GM18508 (cell line): ENCODE data around the gene LEMD1.

Experiments
- ATAC-seq: cut with Tn5 transposase; IDR thresholded peaks from one replicate; pipeline ENCODE4 v1.9.1; 2021; ENCODE audit warnings: moderate number of reproducible peaks; ENCODE audit not compliant: insufficient read depth, unreplicated experiment

The LEMD1 gene

DNA sequence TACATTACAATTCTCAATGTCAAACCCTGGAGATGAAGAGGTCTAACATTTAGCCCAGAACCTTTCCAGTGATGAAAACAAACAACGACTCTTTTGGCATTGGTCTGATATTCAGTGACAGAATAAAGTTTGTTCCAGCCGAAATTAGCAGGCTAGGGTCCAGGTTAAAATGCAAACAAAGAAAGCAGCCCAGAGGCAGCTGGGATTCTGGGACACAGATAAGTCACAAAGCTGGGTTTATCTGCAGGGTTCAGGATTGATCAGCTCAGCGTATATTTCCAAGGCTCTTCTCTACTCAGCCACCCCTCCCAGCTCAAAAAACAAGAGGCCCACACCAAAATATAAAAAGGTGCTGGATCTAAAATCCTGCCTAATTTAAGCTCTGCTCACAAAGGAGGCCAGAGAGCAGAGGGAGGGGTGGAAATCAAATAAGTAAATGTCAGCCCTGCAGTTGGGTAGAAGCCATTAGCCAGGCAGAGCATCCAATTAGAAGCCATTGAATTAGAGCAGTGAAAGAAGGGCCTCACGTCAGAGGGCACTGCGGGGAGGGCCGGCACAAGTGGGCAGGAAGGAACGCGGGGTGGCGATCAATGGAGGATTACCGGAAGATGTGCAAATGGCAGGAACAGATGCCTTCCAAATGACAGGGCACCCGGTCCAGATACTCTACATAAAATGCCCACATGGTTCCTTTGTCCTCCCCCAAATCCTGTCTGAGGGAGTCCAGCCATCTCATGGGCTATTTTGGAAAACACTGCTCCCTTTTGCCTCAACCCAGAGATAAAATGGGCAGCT, 61.9 kb downstream of the LEMD1 start:
- ATAC-seq: no peak

DNA sequence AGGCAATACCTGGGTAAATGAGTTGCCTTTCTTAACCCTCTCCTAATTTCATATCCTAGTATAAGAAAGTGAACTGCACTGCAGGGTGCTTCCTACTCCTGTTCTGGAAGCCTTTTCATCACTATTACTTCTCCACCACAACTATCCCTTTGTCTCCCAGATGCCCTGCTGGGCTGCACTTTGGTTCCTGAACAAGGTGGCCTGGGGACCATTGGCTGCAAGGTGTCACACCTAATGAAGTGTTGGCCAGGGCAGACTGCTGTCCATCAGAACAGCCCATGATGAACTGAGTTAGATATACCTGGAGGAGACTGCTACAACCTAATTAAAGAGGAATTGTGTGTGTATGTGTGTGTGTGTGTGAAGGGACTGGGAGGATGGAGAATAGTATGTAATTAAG, 63.3 kb downstream of the LEMD1 start:
- no peak for ATAC-seq

- no peak for ATAC-seq
These were observed 64.3 kb downstream of the LEMD1 start for GRCh38 chr1:205357567-205357966.

- ATAC-seq: no peak
These were observed 65.3 kb downstream of the LEMD1 start, which contains the start of gene KLHDC8A for GRCh38 chr1:205356440-205357139. KLHDC8A (minus strand) TSS chr1:205356922; CDS start chr1:205343604, 13,318 bp downstream.

DNA sequence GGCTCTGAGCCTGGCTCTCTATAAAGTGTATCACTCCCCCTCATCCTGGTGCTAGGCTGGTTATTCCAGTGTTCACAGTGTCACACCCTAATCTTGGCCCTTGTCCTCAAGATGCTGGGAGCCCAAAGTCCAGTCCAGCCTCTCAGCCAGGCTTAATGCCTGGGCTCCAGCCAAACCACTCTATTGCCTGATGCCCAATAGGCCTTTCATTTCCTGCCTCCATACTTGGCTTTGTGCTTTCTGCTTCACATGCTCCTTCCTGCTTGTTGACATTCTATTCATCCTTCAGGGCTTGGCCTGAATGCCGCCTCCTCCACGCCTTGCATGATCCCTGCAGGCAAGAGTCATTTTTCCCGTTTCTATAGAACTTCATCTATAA, 66.8 kb downstream of the LEMD1 start:
- ATAC-seq: no peak

GRCh38 chr1:205354259-205355074, 67.4 kb downstream of the LEMD1 start:
- ATAC-seq: no peak

GRCh38 chr1:205353612-205354011, 68.2 kb downstream of the LEMD1 start:
- ATAC-seq: no peak

GRCh38 chr1:205353191-205353590, 68.7 kb downstream of the LEMD1 start:
- ATAC-seq: no peak

DNA sequence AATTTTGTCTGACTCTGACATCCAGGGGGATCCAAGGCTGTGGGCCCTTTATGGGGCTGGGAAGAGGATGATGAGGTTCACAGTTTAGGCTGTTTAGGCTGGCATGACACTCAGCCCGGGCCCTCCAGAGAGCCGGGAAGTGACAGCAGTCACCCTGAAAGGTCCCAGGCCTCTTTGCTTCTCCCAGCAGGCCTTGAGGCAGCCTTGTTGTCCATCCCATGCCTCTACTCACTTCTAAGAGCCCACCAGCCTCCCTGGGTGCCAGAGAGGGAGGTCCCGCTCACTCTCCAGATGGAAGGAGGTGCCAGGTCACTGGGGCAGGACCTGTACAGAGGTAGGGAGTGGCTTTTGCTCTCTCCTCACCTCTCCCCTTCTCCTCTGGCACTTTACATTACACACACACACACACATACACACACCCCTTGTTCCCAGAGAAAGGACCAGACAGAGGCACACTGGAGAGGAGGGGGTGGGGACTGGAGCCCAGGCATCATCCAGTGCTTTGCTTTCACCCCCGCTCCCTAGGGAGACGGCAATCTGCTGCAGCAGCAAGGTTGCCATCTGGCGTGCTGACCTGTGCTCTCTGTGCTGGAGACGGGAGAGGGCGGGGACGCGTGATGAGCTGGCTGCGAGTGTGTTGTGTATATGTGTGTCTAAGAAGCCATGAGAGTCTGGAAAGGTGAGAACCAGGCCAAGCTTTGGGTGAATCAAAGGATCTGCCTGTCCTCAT, 69.7 kb downstream of the LEMD1 start:
- ATAC-seq: no peak

- ATAC-seq: no peak
These were observed 71.1 kb downstream of the LEMD1 start for GRCh38 chr1:205350691-205351141.

- ATAC-seq: no peak
These were observed 71.7 kb downstream of the LEMD1 start for GRCh38 chr1:205350124-205350523.

GRCh38 chr1:205348554-205349487, 73.0 kb downstream of the LEMD1 start:
- no peak for ATAC-seq

- no peak for ATAC-seq
These were observed 74.8 kb downstream of the LEMD1 start for GRCh38 chr1:205346956-205347574.

- ATAC-seq: no peak
These were observed 76.1 kb downstream of the LEMD1 start for GRCh38 chr1:205345761-205346160.

GRCh38 chr1:205344066-205344928, 77.6 kb downstream of the LEMD1 start:
- no peak for ATAC-seq

- no peak for ATAC-seq
These were observed 78.3 kb downstream of the LEMD1 start for GRCh38 chr1:205343431-205344065.

DNA sequence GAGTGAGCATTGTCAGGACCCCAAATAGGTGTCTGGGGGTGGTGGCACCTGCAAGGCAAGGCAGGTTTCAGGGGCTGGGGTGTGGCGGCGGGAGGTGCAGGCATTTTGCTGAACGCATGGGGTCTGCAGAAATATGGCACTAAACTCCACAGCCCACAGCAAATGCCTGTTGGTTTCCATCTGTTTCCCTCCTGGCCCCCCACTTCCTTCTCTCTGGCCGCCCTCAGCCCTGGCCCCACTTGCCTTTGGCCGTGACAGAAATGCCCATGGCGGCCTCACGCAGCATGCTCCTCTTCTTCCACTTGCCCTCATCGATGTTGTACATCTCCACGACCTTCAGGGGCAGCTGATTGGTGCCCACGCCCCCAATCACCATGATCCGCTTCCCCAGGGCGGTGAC, 78.9 kb downstream of the LEMD1 start:
- ATAC-seq: no peak
